Measurements from ENCODE around the gene FOXL1. TPM values are rescaled to one million over a fixed set of nuclear protein-coding genes. Genes with fewer than 3 reads are reported as not detected.

Gene FOXL1
- polyA plus RNA-seq, 3 donors, result not detected

DNA sequence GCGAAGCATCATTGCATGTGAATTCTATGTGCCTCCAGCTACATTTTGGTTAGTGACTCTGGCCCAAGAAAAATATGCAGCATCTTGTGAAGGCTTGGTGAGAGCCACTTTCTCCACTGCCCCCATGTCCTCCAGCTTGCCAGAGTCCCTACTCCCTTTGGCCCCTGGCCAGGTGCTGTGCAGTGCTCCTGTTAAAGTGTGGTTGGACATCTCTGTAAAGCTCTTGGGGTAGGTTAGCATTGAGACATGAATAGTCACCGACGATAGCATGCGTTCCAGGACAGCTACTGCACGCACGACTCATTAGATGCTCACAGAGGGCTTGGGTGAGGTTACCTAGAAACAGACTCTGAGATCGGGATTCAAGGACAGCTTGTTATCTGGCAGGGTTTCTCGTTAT lies 48.6 kb downstream of the FOXL1 start:
- DNase-seq, result no peak
- intact Hi-C loops (cut with micrococcal nuclease), result no loop called here
- H2AFZ ChIP-seq (ENCODE audit: insufficient read depth, low read depth, low read length, poor library complexity, severe bottlenecking), result no peak overlapping the region
- H3K4me2 ChIP-seq (replicated peaks; ENCODE audit: extremely low read depth, low read length, poor library complexity, severe bottlenecking), result no peak overlapping the region
- no peaks in the 10 kb centered on the region for H3K36me3 ChIP-seq (replicated peaks in 1 of 2; ENCODE audit: control insufficient read depth in 1 of 2, insufficient read depth in 2 of 2, low read length in 2 of 2)
- Mint-ChIP-seq H3K9me3 (peaks cover 0 to 2% (median 0%) of the 10 kb centered on the region in 7 donors), H3K27me3 (ENCODE audit: low read depth in 3 of 3) (peaks cover 2 to 8% (median 7%) of the 10 kb centered on the region in 3 donors), H3K27ac (no peak overlapping the region), H3K4me3 (no peak overlapping the region), H3K36me3 (no peaks in the 10 kb centered on the region), H3K4me1 (peaks cover 3% of the 10 kb centered on the region)
- no peak for TF ChIP-seq CTCF (IDR thresholded peaks at IDR 0.05)
- H4K20me1 ChIP-seq (ENCODE audit: insufficient read depth, low read length), result no peaks in the 10 kb centered on the region
- no peaks in the 10 kb centered on the region for H3K27me3 ChIP-seq (ENCODE audit: control insufficient read depth in 2 of 2, insufficient read depth in 2 of 2, low read length in 2 of 2)
- no peaks in the 10 kb centered on the region for H3K9me3 ChIP-seq (replicated peaks in 1 of 2; ENCODE audit: control insufficient read depth in 1 of 2, insufficient read depth in 1 of 2, low read length in 2 of 2)
- no peaks in the 10 kb centered on the region for H3K4me1 ChIP-seq (ENCODE audit: control insufficient read depth in 1 of 2, insufficient read depth in 2 of 2, low read length in 2 of 2)
- no peak overlapping the region for H3K27ac ChIP-seq (ENCODE audit: low read depth in 1 of 2, low read length in 2 of 2)
- no peaks in the 10 kb centered on the region for H3K79me2 ChIP-seq (ENCODE audit: insufficient read depth, low read length)
- 100% methylated on average over 8 of the region's 8 CpGs for WGBS (ENCODE audit: insufficient coverage)
- no peak overlapping the region for H3K4me3 ChIP-seq (replicated peaks in 1 of 3; ENCODE audit: low read depth in 2 of 3, low read length in 3 of 3)
- no peak overlapping the region for H3K9ac ChIP-seq (ENCODE audit: insufficient read depth, low read length, poor library complexity, severe bottlenecking)

DNA sequence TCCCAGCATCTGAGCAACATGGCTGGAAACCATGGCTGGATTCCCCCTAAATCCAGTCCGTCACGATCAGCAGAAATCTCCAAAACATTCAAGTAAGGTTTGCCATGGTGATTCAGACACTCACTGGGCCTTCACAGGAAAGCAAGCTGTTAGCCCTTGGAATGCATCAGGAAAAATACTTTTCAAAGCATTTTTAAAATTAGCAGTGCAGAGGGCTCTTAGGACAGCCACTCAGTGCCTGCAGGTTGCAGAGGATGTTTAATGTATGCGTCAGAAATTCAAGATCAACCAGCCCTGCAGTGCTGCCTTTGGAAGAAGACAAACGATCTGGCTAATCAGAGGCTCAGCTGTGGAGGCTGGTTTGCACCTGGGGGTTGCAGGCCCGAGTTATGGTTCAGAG lies 50.3 kb downstream of the FOXL1 start:
- H3K36me3 ChIP-seq (replicated peaks in 1 of 2; ENCODE audit: control insufficient read depth in 1 of 2, insufficient read depth in 2 of 2, low read length in 2 of 2), result no peaks in the 10 kb centered on the region
- no peak overlapping the region for H3K4me2 ChIP-seq (replicated peaks; ENCODE audit: extremely low read depth, low read length, poor library complexity, severe bottlenecking)
- H3K4me3 ChIP-seq (replicated peaks in 1 of 3; ENCODE audit: low read depth in 2 of 3, low read length in 3 of 3), result no peak overlapping the region
- H3K27ac ChIP-seq (ENCODE audit: low read depth in 1 of 2, low read length in 2 of 2), result no peak overlapping the region
- no peak overlapping the region for H2AFZ ChIP-seq (ENCODE audit: insufficient read depth, low read depth, low read length, poor library complexity, severe bottlenecking)
- no peaks in the 10 kb centered on the region for H3K79me2 ChIP-seq (ENCODE audit: insufficient read depth, low read length)
- no peaks in the 10 kb centered on the region for H4K20me1 ChIP-seq (ENCODE audit: insufficient read depth, low read length)
- H3K27me3 Mint-ChIP-seq (ENCODE audit: low read depth in 3 of 3), result peaks cover 2 to 8% (median 6%) of the 10 kb centered on the region in 3 donors
- H3K9me3 Mint-ChIP-seq, result no peaks in the 10 kb centered on the region
- H3K4me3 Mint-ChIP-seq, result no peak overlapping the region
- H3K4me1 ChIP-seq (ENCODE audit: control insufficient read depth in 1 of 2, insufficient read depth in 2 of 2, low read length in 2 of 2), result no peaks in the 10 kb centered on the region
- intact Hi-C loops (cut with micrococcal nuclease), result no loop called here
- H3K27ac Mint-ChIP-seq, result no peak overlapping the region
- H3K9me3 ChIP-seq (replicated peaks in 1 of 2; ENCODE audit: control insufficient read depth in 1 of 2, insufficient read depth in 1 of 2, low read length in 2 of 2), result no peaks in the 10 kb centered on the region
- TF ChIP-seq CTCF (IDR thresholded peaks at IDR 0.05), result no peak
- H3K36me3 Mint-ChIP-seq, result no peaks in the 10 kb centered on the region
- no peak overlapping the region for H3K9ac ChIP-seq (ENCODE audit: insufficient read depth, low read length, poor library complexity, severe bottlenecking)
- H3K4me1 Mint-ChIP-seq, result peaks cover 3% of the 10 kb centered on the region
- WGBS (ENCODE audit: insufficient coverage), result 93% methylated on average over 4 of the region's 5 CpGs
- H3K27me3 ChIP-seq (ENCODE audit: control insufficient read depth in 2 of 2, insufficient read depth in 2 of 2, low read length in 2 of 2), result no peaks in the 10 kb centered on the region
- no peak for DNase-seq

Measured in CD14-positive monocyte (primary cell).